ENCODE data around the gene GHR. TPM values are rescaled to one million over a fixed set of nuclear protein-coding genes. Genes with fewer than 3 reads are reported as not detected.

GHR gene
- total RNA-seq, 2 donors from 2014 or later, result 10.8 to 10.9 TPM

DNA sequence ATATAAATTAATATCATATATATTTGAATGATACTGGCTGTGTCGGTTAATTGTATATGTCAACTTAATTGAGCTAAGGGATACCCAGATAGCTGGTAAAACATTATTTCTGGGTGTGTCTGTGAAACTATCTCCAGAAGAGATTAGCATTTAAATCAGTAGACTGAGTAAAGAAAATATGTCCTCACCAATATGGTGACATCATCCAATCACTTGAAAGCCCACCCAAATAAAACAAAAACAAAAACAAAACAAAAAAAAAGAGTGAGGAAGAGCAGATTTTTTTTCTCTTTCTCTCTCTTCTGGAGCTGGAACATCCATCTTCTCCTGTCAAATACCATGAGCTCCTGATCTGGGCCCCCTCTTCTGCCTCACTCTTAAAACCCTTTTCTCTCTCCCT, 317.7 kb downstream of the GHR start:
- H3K4me3 ChIP-seq, result no peak overlapping the region
- no peak overlapping the region for H3K27ac ChIP-seq
- H3K36me3 ChIP-seq, result no peaks in the 10 kb centered on the region
- H3K4me1 ChIP-seq, result no peaks in the 10 kb centered on the region
- no peaks in the 10 kb centered on the region for H3K27me3 ChIP-seq
- TF ChIP-seq, protein P1, sequence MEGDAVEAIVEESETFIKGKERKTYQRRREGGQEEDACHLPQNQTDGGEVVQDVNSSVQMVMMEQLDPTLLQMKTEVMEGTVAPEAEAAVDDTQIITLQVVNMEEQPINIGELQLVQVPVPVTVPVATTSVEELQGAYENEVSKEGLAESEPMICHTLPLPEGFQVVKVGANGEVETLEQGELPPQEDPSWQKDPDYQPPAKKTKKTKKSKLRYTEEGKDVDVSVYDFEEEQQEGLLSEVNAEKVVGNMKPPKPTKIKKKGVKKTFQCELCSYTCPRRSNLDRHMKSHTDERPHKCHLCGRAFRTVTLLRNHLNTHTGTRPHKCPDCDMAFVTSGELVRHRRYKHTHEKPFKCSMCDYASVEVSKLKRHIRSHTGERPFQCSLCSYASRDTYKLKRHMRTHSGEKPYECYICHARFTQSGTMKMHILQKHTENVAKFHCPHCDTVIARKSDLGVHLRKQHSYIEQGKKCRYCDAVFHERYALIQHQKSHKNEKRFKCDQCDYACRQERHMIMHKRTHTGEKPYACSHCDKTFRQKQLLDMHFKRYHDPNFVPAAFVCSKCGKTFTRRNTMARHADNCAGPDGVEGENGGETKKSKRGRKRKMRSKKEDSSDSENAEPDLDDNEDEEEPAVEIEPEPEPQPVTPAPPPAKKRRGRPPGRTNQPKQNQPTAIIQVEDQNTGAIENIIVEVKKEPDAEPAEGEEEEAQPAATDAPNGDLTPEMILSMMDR (IDR thresholded peaks at IDR 0.05), result no peak
- H3K9me3 ChIP-seq, result no peaks in the 10 kb centered on the region
- DNase-seq (ENCODE audit: low spot score), result no peak

DNA sequence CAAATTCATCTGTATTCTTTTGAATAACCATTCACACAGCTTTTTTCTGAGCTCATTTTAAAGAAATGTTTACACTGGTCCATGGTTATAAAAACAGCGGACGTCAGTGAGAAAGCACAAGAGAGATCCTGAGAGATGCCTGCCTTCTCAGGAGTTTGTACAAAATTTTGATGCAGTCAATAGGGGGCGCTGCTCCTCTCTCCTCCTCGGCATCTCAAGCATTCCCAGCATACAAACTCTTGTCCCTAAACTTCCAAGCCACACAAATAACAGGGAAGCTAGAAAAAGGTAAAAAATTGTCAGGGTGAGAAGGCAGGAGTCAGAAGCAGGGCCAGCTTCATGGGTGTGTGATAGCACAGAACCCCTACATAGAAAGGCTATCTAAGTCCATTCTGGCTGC, 322.2 kb downstream of the GHR start:
- Histone ChIP-seq H3K27ac (no peak overlapping the region), H3K36me3 (no peaks in the 10 kb centered on the region), H3K4me3 (no peak overlapping the region), H3K27me3 (no peaks in the 10 kb centered on the region), H3K4me1 (no peaks in the 10 kb centered on the region), H3K9me3 (no peaks in the 10 kb centered on the region)
- DNase-seq (ENCODE audit: low spot score), result no peak
- TF ChIP-seq, protein P1 (IDR thresholded peaks at IDR 0.05), result peak in 1 of 2 donors; percentile 29

DNA sequence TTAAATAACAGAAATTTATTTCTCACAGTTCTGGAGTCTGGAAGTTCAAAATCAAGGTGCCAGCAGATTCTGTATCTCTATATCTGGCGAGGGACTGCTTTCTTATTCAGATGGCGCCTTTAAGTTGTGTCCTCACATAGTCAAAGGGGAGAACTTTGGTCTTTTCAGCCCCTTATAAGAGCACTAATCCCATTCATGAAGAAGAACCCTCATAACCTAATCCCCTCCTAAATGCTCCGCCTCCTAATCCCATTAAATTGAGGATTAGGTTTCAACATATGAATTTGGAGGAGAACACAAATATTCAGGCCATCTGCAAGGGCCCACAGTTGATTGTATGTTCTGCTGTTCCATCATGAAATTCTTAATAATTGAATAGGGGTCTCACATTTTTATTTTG, 322.6 kb downstream of the GHR start:
- TF ChIP-seq, protein P1 (IDR thresholded peaks at IDR 0.05), result no peak
- DNase-seq (ENCODE audit: low spot score), result no peak
- H3K27ac ChIP-seq, result no peak overlapping the region
- H3K27me3 ChIP-seq, result no peaks in the 10 kb centered on the region
- H3K36me3 ChIP-seq, result no peaks in the 10 kb centered on the region
- no peak overlapping the region for H3K4me3 ChIP-seq
- no peaks in the 10 kb centered on the region for H3K9me3 ChIP-seq
- H3K4me1 ChIP-seq, result no peaks in the 10 kb centered on the region

DNA sequence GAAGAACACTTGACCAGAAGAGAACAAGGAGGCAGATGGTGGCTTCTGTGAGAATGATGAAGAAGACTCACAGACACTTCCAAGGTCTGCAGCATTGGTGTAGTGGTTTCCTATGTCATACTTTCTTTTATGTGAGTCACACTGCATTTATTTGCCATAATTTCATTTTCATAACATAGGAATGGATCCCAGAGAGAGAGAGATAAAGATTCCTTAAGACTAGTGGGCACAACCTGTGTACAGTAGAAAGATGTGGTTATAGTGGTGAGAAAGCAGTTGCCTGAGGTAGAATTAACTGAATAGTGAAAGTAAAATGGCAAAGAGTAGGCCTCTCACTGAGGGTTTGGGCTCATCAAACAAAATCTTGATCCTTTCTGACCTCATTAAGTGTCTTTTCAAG, 325.8 kb downstream of the GHR start:
- H3K36me3 ChIP-seq, result no peaks in the 10 kb centered on the region
- DNase-seq (ENCODE audit: low spot score), result no peak
- H3K27me3 ChIP-seq, result no peaks in the 10 kb centered on the region
- no peak overlapping the region for H3K27ac ChIP-seq
- H3K4me3 ChIP-seq, result no peak overlapping the region
- no peaks in the 10 kb centered on the region for H3K9me3 ChIP-seq
- TF ChIP-seq, protein P1 (IDR thresholded peaks at IDR 0.05), result no peak
- no peaks in the 10 kb centered on the region for H3K4me1 ChIP-seq

DNA sequence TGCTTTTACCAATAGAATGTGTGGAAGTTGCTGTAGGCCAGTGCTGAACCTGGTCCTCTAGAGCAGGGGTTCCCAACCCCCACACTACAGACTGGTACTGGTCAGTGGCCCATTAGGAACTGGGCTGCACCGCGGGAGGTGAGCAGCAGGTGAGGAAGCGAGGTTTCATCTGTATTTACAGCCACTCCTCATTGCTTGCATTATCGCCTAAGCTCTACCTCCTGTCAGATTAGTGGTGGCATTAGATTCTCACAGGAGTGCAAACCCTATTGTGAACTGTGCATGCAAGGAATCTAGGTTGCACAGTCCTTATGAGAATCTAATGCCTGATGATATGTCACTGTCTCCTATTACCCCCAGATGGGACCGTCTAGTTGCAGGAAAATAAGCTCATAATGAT, 327.3 kb downstream of the GHR start:
- Histone ChIP-seq H3K36me3 (no peaks in the 10 kb centered on the region), H3K27me3 (no peaks in the 10 kb centered on the region), H3K4me3 (no peak overlapping the region), H3K4me1 (no peaks in the 10 kb centered on the region), H3K9me3 (no peaks in the 10 kb centered on the region), H3K27ac (no peak overlapping the region)
- no peak for DNase-seq (ENCODE audit: low spot score)
- TF ChIP-seq, protein P1 (IDR thresholded peaks at IDR 0.05), result no peak

DNA sequence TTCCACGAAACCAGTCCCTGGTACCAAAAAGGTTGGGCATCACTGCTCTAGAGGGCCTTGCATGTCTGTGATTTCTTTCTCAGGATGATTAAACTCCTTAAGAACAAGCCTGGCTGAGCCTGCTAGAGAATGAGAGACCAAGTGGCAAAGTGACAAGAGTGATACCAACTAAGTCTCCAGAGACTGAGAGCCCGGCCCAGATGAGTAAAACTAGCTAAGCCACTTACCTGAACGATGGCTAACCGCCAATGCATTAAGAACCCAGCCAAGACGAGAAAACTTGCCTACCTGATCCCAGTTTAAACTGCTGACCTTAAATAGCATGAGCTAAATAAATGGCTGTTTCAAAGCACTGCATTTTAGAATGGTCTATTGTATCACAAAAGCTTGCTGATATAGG, 327.8 kb downstream of the GHR start:
- no peaks in the 10 kb centered on the region for H3K4me1 ChIP-seq
- no peaks in the 10 kb centered on the region for H3K36me3 ChIP-seq
- TF ChIP-seq, protein P1 (IDR thresholded peaks at IDR 0.05), result no peak
- no peaks in the 10 kb centered on the region for H3K9me3 ChIP-seq
- DNase-seq (ENCODE audit: low spot score), result no peak
- H3K4me3 ChIP-seq, result no peak overlapping the region
- H3K27me3 ChIP-seq, result no peaks in the 10 kb centered on the region
- no peak overlapping the region for H3K27ac ChIP-seq
